Left hindlimb (tissue), 1 donor: Measurements from ENCODE around the gene DCPS.
A peak's percentile ranks its signal among the peaks of the same experiment; 100 is the strongest.
"Not testable (repeated sequence)": the region's sequence is repeated elsewhere in the genome, so short reads cannot be mapped to it uniquely, and the experiment has no call there.

Source experiments
- DNase-seq: peaks from one replicate; pipeline ENCODE4 v3.0.0-alpha.2; 2018

DCPS gene

GRCh38 chr11:126303623-126304456 is at the start of gene DCPS:
Gene DCPS (plus strand): TSS chr11:126304060. CDS start chr11:126304081, 21 bp downstream.
- DNase-seq: peak; percentile 95

- DNase-seq: no peak
Measured at GRCh38 chr11:126254819-126255218, 49.0 kb upstream of the DCPS start.

DNA sequence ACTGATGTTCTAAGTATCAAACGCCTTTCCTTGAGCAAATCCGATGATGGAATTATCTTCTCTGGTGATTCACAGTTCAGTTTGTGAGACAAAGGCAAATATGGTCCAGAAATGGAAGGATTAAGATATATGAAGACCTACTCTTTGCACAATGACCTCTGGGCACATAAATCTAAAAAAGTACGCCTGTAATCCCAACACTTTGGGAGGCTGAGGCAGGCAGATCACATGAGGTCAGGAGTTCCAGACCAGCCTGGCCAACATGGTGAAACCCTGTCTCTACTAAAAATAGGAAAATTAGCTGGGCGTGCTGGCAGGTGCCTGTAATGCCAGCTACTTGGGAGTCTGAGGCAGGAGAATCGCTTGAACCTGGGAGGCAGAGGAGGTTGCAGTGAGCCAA is 48.4 kb upstream of the DCPS start:
- not testable (repeated sequence) for DNase-seq

GRCh38 chr11:126256216-126256615 is 47.6 kb upstream of the DCPS start:
- no peak for DNase-seq

- DNase-seq: no peak
Measured at GRCh38 chr11:126257144-126257543, 46.7 kb upstream of the DCPS start.

GRCh38 chr11:126257764-126258163 is 46.1 kb upstream of the DCPS start:
- no peak for DNase-seq

- no peak for DNase-seq
Measured at GRCh38 chr11:126262216-126262615, 41.6 kb upstream of the DCPS start.

- DNase-seq: no peak
Measured at GRCh38 chr11:126263489-126263888, 40.4 kb upstream of the DCPS start.

- DNase-seq: no peak
Measured at GRCh38 chr11:126265811-126266210, 38.0 kb upstream of the DCPS start.

GRCh38 chr11:126267650-126268049 is 36.2 kb upstream of the DCPS start:
- no peak for DNase-seq

DNA sequence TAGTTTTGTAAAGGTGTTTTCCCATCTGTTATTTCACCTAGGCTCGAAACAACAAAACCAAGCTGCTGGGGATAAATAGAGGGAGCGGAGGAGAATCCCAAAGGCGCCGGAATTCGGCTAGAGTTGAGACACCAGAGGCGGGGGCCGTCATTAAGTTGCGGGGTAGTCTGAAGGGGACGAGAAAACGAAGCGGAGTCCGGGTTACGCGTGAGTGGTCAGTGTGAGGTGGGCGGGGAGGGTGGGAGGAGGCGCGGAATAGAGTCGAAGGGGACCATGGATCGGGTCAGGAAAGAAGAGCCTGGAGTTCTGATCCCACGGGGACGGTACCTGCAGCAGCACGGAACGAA is 35.5 kb upstream of the DCPS start:
- DNase-seq: no peak

DNA sequence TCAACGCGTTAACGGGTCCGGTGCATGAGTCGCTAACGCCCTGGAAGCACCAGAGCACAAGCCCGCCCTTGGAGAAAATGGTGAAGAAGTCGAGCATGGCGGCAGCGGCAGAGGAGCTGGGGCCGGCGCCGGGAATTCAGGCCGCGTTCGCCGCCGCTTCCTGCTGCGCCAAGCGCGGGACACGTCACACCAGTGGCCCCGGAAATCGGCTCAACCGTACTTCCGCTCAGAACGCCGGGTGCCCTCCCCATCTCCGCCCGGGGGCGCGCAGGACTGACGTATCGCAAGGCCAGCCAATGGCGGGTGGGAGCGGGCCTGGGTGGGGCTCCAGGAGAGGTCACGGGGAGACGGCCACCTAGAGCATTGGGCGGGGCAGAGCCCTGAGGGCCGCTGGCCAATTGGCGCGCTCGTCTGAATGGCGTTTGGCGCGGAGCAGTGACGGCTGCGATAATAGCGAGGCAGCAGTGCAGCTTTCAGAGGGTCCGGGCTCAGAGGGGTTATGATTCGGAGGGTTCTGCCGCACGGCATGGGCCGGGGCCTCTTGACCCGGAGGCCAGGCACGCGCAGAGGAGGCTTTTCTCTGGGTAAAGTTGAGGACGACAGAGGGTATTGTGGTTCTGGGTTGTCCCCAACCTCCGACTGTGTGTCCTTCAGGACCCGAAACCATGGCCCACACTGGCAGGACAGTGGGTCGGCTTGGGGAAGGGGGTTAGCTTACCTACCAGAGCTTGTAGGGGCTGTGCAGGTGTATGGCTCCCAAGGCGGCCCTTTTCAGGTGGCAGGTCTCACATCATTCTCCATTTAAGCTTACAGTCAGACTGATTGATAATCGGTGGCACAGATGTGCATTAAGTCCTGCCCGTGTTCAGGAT is 34.9 kb upstream of the DCPS start, which contains the start of the genes FOXRED1 and SRPRA:
TSS of gene FOXRED1 (plus strand) at position 447 of the 872 bp plus-strand sequence. CDS start at position 500, 53 bp downstream.
TSS of gene SRPRA (minus strand) at position 188 of the 872 bp plus-strand sequence. CDS start at position 97, 91 bp downstream.
- peak; percentile 100 for DNase-seq

- DNase-seq: no peak
Measured at GRCh38 chr11:126277322-126277721, 26.5 kb upstream of the DCPS start.

DNA sequence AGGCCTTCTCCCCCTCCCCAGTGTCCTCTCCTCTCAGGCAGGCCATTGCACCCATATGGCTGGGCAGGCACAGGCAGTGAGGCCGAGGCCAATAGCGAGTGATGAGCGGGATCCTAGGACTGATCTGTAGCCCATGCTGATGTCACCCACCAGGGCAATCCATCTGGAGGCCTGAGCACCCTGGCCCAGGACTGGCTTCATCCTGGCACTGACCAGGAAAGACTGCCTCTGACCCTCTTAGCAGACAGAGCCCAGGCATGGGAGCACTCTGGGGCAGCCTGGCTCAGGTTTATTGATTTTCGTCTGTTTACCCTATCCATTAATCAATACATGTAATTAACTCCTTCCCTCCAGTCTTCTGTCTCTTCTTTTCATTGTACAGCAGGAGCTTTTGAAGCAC is 26.1 kb upstream of the DCPS start:
- DNase-seq: no peak

GRCh38 chr11:126279191-126279590 is 24.7 kb upstream of the DCPS start:
- no peak for DNase-seq

DNA sequence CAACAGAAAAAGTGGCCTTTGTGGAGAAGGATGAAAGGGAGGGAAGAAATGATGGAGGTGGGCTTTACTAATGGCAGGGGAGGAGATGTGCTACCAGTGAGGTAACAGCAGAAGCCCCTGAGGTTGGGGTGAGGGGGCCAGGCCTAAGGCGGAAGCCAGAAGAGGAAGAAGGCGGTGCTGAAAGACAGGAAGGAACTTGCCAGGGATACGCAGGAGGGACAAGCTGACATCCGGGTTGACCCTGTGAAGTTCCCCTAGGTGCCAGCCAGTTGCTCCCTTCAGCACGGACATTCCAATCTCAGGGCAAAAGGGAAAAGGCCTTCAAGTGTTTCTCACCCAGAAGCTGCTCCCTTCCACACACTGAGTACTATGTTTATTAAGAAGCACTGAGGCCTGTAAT is 23.3 kb upstream of the DCPS start:
- DNase-seq: no peak

- DNase-seq: no peak
Measured at GRCh38 chr11:126281245-126281644, 22.6 kb upstream of the DCPS start.

DNA sequence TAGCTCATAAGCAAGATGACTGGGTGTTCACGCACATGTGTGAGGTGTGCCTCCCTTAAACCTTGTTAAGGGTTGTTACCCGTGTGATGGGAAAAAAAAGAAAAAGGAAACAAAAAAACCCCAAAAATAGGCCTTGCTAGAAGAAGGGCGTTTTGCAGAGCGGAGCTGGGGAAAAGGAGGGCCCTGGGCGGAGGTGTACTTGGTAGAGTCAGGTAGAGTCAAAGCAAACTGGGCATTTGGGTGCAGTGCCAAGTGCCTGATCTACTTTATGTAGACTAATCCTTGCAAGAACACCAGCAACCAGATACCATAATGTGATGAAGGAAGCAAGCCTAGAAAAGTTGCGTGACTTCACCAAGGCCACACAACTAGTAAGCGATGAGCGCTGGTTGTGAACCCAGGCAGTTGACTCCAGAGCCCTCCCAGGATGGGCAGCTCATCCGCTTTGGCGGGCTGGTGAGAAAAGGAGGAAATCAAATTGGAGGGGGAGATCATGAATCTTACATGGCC is 22.1 kb upstream of the DCPS start:
- no peak for DNase-seq

- peak; percentile 83 for DNase-seq
Measured at GRCh38 chr11:126282361-126282735, 21.5 kb upstream of the DCPS start.

DNA sequence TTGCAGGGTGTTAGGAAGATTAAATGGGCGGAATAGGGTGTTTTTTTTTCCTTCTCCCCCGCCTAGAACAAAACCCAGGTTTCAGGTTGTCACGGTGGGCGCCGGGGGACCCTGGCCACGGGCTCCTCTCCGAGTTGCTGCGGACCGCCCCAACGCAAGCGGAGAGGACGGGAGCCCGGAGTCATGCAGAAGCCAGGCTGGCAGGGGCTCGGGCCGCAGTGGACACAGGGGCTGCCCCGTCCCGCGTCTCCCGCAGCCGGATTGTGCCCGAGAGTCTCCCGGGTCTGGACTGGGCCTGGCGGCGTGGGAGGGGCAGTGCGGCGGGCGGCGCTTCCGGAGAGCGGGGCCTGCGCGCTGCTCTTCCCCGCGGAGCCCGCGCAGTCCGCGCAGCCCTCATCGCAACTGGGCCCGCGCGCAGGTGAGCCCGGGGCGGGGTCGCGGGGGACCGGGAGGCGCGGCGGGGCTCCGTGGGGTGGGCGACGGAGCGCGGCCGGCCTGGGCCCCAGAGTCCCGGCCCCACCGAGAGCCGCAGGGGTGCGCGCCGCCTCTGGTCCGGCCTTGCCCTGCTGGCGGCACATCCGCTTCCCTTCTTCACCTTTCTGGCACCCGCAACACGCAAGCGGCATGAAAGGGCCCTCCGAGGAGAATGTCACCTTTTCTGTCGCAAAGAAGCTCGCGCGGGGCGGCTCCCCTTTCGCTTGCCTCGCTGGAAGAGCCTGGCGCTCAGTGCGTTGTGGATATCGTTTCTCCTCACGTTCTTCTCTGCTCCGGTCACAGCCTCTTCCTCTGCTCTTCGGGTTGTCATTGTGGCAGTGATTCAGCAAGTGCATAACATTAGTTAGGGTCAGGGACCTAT is 20.9 kb upstream of the DCPS start, which contains the start of gene TIRAP:
TSS of gene TIRAP (plus strand) at position 358 of the 856 bp plus-strand sequence. CDS start 7,802 bp downstream, outside the sequence.
- DNase-seq: peak; percentile 79

DNA sequence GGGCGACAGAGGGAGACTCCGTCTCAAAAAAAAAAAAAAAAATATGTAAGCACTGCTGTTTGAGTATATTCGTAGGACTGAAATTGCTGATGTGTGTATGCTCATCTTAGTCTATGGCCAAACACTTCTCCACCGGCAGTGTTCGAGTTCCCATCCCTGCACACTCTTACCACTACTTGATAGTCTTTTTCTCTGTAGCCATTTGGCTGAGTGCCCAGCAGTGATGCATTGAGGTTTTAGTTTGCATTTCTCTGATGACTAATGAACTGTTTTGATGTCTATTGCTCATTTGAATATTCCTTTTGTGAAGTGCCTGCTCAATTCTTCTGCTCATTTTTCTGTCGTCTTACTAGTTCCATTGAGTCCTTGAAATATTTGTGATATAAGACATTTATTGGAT is 19.0 kb upstream of the DCPS start:
- no peak for DNase-seq

- no peak for DNase-seq
Measured at GRCh38 chr11:126288237-126288636, 15.6 kb upstream of the DCPS start.
